GM18499 (cell line): ENCODE data around the gene POU6F1.
"Not testable (repeated sequence)": the region's sequence is repeated elsewhere in the genome, so short reads cannot be mapped to it uniquely, and the experiment has no call there.

Experiments used
- ATAC-seq: cut with Tn5 transposase; IDR thresholded peaks from one replicate; pipeline ENCODE4 v1.9.1; 2021; ENCODE audit warnings: moderate number of reproducible peaks; ENCODE audit not compliant: insufficient read depth, unreplicated experiment

Gene POU6F1

DNA sequence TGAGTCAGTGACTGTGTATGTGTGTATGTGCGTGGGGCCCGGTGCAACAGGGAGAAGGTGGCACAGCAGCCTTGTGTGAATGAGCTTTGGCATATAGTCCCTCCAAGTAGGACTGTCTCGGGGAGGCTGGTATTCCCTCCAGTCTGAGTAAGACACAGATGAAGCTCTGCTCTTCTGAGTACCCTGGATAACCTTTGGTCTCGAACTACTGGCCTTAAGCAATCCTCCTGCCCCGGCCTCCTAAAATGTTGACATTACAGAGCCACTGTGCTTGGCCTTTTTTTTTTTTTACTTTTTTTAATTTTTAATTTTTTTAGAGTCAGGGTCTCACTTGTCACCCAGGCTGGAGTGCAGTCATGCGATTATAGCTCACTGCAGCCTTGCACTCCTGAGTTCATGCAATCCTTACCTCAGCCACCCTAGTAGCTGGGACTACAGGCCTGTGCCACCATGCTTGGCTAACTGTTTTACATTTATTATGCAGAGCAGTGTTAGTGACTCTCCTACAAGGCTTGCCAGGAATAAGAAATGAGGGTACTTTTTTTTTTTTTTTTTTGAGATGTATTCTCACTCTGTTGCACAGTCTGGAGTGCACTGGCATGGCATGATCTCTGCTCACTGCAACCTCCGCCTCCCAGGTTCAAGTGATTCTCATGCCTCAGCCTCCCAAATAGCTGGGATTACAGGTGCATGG is 11.4 kb upstream of the POU6F1 start:
- no peak for ATAC-seq

DNA sequence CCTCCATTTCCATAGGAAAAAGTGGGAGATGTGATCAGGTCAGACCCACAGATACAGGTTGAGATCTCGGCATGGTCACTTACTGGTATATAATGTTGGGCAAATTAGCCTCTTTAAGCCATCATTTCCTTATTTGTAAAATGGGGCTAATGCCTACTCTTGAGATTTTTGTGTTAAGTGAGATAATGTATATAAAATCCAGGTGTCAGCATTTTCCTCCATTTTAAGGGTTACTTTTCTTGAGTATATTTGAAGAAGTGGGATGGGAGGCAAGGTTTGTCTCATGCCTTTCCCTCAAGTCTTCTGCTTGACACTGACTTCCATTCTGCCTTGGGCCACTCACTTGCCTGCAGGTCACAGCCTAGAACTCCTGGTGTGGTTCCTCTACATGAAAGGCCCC is 10.1 kb upstream of the POU6F1 start:
- no peak for ATAC-seq

DNA sequence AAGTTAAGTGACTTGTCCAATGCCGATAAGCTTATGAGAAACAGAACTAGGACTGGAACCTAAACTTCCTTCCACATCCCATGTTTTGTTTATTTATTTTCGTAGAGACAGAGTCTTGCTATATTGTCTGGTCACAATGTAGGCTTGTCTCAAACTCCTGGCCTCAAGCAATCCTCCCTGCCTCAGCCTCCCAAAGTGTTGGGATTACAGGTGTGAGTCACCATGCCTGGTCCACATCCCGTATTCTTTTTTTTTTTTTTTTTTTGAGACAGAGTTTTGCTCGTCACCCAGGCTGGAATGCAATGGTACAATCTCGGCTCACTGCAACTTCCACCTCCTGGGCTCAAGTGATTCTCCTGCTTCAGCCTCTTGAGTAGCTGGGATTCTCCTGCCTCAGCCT is 9.2 kb upstream of the POU6F1 start:
- ATAC-seq: not testable (repeated sequence)

DNA sequence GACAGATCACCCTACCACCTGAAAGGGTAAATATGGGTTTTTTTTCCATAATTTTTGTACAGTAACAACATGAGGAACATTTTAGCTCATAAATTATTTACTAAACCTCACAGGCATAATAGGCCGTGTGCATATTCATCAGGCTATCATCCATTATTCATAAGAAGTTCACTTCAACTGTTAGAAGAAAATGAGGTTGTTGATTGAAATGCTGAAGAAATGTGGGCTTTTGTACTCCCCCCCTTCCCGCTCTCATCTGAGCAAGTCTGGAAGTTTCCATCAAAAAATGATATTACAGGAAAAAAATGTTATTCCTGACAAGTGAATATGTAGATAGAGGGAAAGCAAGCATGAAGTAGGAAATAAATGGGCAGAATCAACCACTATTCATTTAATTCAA is 7.9 kb upstream of the POU6F1 start:
- ATAC-seq: no peak

DNA sequence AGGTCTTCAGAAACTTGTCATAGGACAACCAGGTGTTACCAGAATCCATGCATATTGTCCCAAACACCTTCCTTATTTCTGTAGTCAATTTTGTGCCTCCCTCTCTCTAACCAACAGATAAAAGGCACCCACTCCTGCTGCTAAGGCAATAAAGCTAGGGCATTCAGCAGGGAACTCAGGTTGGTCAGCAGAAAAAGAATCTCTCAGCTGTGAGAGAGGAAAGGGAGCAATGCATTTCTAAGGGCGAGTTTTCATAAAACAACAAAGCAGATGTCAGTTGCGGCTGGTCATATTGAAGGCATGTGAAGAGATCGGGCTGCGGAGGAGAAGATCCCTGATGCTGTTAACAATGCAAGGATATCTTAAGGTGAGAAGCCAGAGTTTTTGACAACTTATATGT is 7.4 kb upstream of the POU6F1 start:
- ATAC-seq: no peak

DNA sequence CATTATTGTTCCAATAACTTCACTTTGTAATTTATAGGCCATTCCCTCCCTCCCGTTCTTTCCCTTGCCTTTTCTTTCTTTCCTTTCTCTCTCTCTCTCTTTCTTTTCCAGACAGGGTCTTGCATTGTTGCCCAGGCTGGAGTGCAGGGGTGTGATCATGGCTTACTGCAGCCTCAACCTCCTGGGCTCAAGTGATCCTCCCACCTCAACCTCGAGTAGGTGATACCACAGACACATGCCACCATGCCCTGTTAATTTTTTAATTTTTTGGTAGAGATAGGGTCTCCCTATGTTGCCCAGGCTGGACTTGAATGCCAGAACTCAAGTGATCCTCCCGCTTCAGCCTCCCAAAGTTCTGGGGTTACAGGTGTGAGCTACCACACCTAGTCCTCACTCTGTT is 6.8 kb upstream of the POU6F1 start:
- no peak for ATAC-seq

DNA sequence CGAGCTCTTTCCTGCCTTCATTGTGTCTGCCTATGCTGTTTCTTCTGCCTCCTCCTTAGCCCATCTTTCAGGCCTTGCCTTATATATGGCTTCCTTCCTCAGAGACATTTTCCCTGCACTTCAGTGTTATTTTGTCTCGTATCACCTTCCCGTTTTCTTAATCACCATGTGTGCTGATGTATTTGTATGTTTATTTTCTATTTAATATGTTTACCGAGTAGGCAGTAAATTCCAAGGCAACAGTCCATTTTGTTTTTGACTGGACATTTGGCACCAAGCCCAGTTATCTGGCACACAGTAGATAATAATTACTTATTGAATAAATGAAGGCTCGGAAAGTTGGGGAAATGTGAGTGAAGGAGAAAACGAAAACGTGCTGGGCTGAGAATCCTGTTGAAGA is 4.6 kb upstream of the POU6F1 start:
- ATAC-seq: no peak

DNA sequence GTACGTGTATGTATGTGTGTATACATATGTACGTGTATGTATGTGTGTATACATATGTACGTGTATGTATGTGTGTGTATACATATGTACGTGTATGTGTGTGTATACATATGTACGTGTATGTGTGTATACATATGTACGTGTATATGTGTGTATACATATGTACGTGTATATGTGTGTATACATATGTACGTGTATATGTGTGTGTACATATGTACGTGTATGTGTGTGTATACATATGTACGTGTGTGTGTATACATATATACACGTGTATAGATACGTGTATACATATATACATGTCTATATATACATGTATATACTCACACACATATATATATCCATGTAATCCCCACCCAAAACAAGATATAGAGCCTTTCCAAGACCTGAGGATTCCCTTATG is 2.0 kb upstream of the POU6F1 start:
- ATAC-seq: not testable (repeated sequence)

DNA sequence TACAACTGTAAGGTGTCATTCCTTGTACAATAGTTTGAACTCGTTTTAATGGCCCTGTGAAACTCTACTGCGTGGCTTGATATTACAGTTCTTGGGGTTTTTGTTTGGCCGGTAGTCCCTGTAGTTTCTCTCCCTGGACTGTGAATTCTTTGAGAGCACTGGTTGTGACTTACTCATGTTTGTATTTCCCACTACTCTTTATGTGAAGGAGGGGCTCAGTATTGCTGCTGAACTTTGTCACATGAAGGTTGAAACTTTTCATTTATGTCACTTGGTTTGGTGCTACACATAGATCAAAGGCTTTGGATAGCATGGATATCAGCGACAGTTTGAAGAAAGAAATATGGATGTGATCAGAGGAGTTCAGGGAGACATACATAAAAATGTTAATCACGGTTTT is 1.5 kb upstream of the POU6F1 start:
- ATAC-seq: no peak

DNA sequence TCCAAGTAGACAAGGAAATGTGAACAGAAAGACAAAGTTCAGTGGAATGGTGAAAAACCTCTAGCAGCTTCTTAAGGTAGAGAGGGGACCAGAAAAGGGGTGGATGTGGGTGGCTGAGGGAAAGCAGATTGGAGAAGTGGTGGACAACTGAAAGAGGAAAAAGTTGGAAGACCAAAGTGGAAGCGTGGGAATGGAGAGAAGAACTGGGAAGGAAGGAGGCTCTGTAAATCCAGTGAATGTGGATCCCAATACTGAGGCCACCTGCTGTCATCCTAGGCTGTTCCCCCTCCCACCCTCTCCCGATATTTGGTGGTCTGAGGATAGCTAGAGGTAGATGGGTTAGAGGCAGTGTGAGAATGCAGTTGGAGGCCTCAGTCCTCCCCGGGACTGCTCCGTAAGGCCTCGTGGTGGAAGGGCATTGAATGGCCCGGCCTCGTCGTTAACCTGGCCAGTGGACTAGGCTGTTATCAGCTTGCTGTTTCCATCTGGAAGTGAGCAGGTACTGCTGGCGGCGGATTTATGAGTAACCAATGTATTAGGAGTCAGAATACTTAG is 822 bp upstream of the POU6F1 start:
- ATAC-seq: no peak

DNA sequence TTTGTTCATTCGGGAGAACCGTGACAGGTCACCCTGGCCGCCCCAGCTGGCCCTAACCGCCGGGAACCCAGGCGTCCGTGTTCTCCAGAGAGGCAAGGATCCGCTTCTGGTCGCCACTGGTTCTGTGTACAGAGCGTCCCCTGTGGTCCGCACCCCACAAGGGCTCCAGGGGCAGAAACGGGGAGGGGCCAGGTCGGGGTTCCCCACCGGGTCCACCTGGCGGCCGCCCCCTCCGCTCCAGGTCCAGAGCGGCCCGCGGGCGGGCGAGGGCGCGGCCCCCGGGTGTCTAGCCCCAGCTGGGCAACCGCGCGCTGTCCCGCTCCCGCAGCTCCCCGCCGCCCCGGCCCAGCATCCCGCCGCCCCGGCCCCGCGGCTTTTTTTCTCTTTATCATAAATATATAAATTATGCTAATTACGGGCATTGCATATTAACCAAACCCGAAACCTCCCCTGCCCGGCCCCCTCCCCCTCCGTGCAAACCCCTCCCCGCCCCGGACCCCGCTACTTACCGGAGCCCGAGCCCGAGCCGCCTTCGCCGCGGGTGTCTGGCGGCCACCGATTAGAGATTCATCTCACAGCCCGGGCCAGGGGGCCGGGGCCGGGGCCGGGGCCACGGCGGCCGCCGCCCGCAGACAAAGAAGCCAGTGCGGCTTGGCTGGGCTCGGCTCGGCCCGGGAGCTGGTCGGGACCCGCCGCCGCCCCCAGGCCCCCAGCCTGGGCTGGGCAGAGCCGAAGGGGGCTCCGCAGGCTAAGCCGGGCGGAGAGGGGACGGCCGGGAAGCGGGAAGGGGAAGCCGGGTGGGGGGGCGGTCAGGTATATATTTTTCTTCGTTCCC is 512 bp downstream of the POU6F1 start:
- ATAC-seq: no peak

DNA sequence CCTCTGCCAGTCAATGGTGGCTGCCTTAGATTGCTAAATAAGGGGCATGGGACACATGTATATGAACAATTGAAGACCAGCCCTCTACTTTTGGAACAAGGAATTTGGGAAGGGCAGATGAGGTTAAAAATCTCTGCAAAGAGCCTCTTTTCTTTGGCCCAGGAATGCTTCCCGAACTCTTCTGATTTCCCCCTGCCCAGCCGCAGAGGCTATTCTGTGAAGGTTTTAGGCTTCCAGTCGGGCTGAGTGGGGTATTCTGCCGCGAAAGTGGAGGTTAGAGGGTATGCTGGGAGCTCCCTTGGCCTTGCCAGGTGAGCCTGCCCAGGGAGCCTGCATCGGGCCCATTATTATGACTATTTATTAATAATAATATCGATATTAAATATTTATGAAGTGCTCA is 1.2 kb downstream of the POU6F1 start:
- no peak for ATAC-seq

DNA sequence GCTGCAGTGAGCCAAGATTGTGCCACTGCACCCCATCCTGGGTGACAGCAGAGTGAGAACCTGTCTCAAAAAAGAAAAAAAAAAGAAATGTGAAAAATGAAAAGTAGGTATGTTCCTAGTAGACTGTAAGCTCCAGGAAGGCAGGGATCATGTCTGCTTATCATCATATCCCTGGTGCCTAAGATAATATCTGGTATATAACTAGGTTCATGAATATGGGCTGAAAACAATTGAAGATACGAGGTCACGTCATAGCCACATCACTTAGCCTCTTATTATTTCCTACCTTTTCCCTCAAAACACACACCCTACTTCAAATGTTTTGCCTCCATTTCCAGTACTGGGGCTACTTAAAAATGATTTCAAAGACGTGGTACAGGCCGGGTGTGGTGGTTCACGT is 3.0 kb downstream of the POU6F1 start:
- no peak for ATAC-seq

DNA sequence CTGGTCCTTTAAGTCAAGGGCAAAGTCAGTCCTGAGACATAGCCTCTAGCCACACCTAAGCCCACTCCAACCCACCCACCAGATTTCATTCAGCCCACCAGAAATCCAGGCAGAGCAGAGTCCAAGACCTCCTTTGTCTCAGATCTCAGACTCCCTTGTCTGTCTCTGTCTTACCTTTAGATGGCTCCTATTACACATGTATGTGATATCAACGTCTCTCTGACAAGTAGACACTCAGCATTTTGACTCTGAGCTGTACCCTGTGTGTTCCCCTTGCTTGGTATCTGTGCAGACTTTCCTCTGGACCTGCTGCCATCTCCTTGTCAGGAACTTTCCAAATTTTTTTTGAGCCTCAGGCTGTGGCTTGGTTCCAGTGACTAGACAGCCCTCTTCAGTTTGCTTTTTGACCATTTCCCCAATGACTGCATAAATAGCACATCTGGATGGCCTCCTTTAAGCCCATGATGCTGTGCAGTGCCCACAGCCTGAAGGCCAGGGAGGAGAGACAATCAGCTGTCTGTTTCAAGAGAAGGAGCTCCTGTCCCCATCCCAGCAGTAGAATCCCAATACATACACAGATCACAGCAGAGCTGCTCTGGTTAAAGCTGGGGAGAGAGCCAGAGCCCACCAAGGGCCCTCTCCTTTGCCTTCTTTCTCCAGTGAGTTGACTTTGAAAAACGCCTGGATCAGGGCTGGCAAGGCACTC is 7.0 kb downstream of the POU6F1 start:
- ATAC-seq: no peak

DNA sequence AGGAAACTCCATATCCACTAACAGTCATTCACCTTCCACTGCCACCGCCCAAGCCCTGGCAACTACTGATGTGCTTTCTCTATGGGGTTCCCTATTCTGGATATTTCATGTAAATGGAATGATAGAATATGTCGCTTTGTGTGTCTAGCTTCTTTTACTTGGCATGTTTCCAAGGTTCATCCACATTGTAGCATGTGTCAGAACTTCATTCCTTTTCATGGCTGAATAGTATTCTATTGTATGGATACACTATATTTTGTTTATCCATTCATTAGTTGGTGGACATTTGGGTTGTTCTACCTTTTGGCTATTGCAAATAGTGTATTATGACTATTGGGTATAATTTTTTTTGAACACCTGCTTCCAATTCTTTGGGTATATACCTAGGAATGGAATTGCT is 8.6 kb downstream of the POU6F1 start:
- no peak for ATAC-seq

DNA sequence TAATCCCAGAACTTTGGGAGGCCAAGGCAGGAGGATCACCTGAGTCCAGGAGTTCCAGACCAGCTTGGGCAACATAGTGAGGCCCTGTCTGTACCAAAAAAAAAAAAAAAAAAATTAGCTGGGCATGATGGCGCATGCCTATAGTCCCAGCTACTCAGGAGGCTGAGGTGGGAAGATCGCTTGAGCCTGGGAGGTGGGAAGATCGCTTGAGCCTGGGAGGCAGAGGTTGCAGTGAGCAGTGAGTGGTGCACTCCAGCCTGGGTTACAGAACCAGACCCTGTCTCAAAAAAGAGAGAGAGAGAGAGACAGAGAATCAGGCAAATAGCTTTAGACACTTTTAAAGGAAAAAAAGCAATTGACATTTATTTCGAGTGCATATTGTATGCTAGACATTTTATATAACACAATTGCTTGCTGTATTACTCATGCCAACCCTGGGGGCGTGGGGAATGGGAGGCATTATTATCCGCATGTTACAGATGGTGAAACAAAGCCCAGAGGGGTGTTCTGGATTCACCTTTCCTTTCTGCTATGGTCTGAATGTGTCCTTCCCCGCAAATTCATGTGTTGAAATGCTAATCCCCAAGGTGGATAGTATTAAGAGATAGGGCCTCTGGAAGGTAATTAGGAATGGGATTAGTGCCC is 9.7 kb downstream of the POU6F1 start:
- no peak for ATAC-seq

DNA sequence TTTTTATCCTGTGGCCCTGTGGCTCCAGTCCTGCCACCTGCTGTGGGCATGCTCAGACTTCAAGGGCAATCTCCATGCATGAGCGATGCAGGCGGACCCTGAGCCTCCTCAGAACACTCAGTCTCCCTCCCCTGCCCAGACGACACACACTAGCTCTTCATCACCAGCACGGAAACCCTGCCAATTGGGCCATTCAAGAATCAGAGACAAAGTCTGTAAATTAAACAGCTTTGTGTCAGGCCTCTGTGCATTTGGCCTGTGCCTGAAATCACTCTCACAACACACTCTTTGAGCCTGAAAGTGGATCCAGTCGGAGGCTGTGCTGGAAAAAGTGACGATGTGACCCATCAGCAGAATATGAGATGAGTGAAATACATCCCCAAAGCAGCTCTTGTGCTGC is 12.5 kb downstream of the POU6F1 start:
- ATAC-seq: no peak

DNA sequence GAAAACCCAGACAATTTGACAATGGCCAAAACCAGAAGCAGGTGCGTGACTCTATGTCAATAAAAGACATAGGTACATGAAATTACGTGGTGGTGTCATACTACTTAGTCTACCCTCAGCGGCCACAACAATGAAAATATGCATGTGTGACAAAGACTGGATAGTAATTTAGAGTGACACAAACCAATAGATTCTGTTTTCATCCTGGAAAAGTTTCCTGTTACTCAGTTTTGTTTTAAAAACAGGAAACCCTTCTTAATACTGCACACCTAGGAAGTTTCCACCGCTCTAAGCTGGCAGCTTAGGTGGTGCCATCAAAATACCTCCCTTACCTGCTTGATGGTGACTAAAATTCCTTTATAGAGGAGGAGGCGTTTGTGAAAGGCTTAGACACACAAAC is 15.1 kb downstream of the POU6F1 start:
- no peak for ATAC-seq

DNA sequence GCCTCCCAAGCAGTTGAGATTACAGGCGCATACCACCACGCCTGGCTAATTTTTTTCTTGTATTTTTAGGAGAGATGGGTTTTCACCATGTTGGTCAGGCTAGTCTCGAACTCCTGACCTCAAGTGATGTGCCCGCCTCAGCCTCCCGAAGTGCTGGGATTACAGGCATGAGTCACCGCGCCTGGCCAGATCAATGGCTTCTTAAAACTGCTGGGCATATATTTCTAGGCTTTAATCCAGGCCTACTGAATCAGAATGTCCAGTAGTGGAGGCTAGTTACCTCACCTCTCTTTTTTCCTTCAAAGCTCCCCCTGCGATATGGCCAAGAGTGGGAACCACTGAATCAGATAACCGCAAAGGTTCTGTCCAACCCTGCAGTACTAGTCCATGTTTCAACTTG is 17.1 kb downstream of the POU6F1 start:
- ATAC-seq: no peak

DNA sequence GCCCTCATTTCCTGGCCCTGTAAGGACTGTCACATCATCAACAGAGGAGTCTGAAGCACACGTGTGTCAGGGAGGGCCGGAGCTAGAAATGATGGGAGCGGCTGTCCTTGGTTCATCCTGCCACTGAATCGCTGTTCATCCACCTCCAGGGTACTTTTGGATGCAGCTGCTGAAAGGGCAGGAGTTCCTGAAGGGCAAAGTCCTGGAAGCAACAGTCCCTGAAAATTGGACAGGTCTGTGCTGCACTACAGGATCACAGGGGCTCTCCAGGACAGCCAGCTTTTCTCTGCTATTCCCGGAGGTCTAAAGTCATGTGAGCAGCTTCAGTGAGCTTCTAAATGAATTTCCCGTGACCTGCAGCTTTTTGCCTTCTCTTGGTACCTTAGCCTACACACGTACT is 17.7 kb downstream of the POU6F1 start:
- no peak for ATAC-seq
